HG03378 (cell line): Measurements from ENCODE around the gene ZNRF1.
A peak's percentile ranks its signal among the peaks of the same experiment; 100 is the strongest.
"Not testable (repeated sequence)": the region's sequence is repeated elsewhere in the genome, so short reads cannot be mapped to it uniquely, and the experiment has no call there.

Experiments used
- ATAC-seq: cut with Tn5 transposase; IDR thresholded peaks from one replicate; pipeline ENCODE4 v1.9.1; 2021; ENCODE audit warnings: mild to moderate bottlenecking, moderate library complexity; ENCODE audit not compliant: unreplicated experiment

The ZNRF1 gene

GRCh38 chr16:74998481-74999218, at the start of gene ZNRF1:
Gene ZNRF1, plus strand, starts transcription at chr16:74999024. Its CDS starts 648 bp downstream, at chr16:74999672.
- peak; percentile 57 for ATAC-seq

GRCh38 chr16:74949309-74949708, 49.5 kb upstream of the ZNRF1 start:
- no peak for ATAC-seq

- no peak for ATAC-seq
Observed at GRCh38 chr16:74950511-74950910, 48.3 kb upstream of the ZNRF1 start.

GRCh38 chr16:74951206-74951605, 47.6 kb upstream of the ZNRF1 start:
- ATAC-seq, result no peak

- ATAC-seq, result no peak
Observed at GRCh38 chr16:74951681-74952080, 47.1 kb upstream of the ZNRF1 start.

GRCh38 chr16:74954763-74955162, 44.1 kb upstream of the ZNRF1 start:
- ATAC-seq, result no peak

- ATAC-seq, result no peak
Observed at GRCh38 chr16:74973304-74973703, 25.5 kb upstream of the ZNRF1 start.

GRCh38 chr16:74975591-74975990, 23.2 kb upstream of the ZNRF1 start:
- no peak for ATAC-seq

GRCh38 chr16:74982256-74982655, 16.6 kb upstream of the ZNRF1 start:
- ATAC-seq, result no peak

GRCh38 chr16:74984194-74984528, 14.7 kb upstream of the ZNRF1 start:
- no peak for ATAC-seq

GRCh38 chr16:74984529-74985296, 14.1 kb upstream of the ZNRF1 start, which contains the start of gene WDR59:
Gene WDR59, minus strand, starts transcription at chr16:74985123. Its CDS starts 106 bp downstream, at chr16:74985017.
- ATAC-seq, result peak; percentile 99

GRCh38 chr16:74987027-74987681, 11.7 kb upstream of the ZNRF1 start:
- no peak for ATAC-seq

GRCh38 chr16:74989864-74990263, 9.0 kb upstream of the ZNRF1 start:
- not testable (repeated sequence) for ATAC-seq

- no peak for ATAC-seq
Observed at GRCh38 chr16:74990832-74991231, 8.0 kb upstream of the ZNRF1 start.

- no peak for ATAC-seq
Observed at GRCh38 chr16:74991268-74991592, 7.6 kb upstream of the ZNRF1 start.

- no peak for ATAC-seq
Observed at GRCh38 chr16:74991593-74992403, 7.0 kb upstream of the ZNRF1 start.

- no peak for ATAC-seq
Observed at GRCh38 chr16:74995986-74996385, 2.8 kb upstream of the ZNRF1 start.

- no peak for ATAC-seq
Observed at GRCh38 chr16:74997042-74997491, 1.8 kb upstream of the ZNRF1 start.

- ATAC-seq, result no peak
Observed at GRCh38 chr16:74999219-74999608, 390 bp downstream of the ZNRF1 start.

GRCh38 chr16:74999609-75000480, 1.0 kb downstream of the ZNRF1 start:
- ATAC-seq, result no peak
